ENCODE results near the gene CCDC175. TPM values are rescaled to one million over a fixed set of nuclear protein-coding genes. Genes with fewer than 3 reads are reported as not detected.

The CCDC175 gene
- total and polyA plus RNA-seq, 7 donors: not detected

DNA sequence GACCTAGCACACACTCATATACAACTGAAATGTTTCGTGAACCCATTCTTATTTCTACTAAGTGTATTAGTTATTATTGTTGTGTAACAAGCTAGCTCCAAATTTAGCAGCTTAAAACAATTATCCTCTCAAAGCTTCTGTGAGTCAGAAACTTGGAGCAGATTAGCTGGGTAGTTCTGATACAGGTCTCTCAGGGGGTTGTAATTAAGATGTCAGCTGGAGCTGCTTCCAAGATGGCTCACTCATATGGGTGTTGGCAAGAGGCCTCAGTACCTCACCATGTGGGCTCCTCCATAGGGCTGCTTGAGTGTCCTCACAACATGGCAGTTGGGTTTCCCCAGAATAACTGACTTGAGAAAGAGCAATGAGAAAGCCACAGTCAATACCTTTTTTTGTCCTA is 121.2 kb downstream of the CCDC175 start:
- Histone ChIP-seq H3K4me1 (no peaks in the 10 kb centered on the region), H3K27ac (no peak overlapping the region), H3K9me3 (no peaks in the 10 kb centered on the region), H3K27me3 (no peaks in the 10 kb centered on the region), H3K4me3 (no peak overlapping the region), H3K36me3 (peaks cover 0 to 7% (median 0%) of the 10 kb centered on the region in 4 donors)
- WGBS, 2 donors: 97 to 98% methylated on average over 1 of the region's 1 CpG
- intact Hi-C loops (cut with DNase I): no loop called here
- no peak for DNase-seq
- TF ChIP-seq POLR2AphosphoS5 (IDR thresholded peaks at IDR 0.05): no peak
- no peak for TF ChIP-seq EP300 (IDR thresholded peaks at IDR 0.05)
- no peak for TF ChIP-seq POLR2A (IDR thresholded peaks at IDR 0.05)
- TF ChIP-seq, protein P1, sequence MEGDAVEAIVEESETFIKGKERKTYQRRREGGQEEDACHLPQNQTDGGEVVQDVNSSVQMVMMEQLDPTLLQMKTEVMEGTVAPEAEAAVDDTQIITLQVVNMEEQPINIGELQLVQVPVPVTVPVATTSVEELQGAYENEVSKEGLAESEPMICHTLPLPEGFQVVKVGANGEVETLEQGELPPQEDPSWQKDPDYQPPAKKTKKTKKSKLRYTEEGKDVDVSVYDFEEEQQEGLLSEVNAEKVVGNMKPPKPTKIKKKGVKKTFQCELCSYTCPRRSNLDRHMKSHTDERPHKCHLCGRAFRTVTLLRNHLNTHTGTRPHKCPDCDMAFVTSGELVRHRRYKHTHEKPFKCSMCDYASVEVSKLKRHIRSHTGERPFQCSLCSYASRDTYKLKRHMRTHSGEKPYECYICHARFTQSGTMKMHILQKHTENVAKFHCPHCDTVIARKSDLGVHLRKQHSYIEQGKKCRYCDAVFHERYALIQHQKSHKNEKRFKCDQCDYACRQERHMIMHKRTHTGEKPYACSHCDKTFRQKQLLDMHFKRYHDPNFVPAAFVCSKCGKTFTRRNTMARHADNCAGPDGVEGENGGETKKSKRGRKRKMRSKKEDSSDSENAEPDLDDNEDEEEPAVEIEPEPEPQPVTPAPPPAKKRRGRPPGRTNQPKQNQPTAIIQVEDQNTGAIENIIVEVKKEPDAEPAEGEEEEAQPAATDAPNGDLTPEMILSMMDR (IDR thresholded peaks at IDR 0.05): no peak

Other genes with a start within 250 kb of the CCDC175 start
- gene GPR135, start 111.4 kb downstream of the CCDC175 start, total RNA-seq: 10 to 100 TPM in 1 of 4 donors, 1 to 10 TPM in 3; 5.2 to 12.7 (median 6.1) TPM
- under 1 TPM in 1 of 3 donors, not detected in 2; 0.50 TPM for gene GPR135, start 111.4 kb downstream of the CCDC175 start, polyA plus RNA-seq
- gene L3HYPDH, start 92.4 kb downstream of the CCDC175 start, total RNA-seq: 10 to 100 TPM; 23.9 to 46.0 (median 30.4) TPM
- 10 to 100 TPM in 1 of 3 donors, 1 to 10 TPM in 2; 1.2 to 12.0 (median 3.0) TPM for gene L3HYPDH, start 92.4 kb downstream of the CCDC175 start, polyA plus RNA-seq
- 10 to 100 TPM; 26.6 to 49.0 (median 37.5) TPM for gene JKAMP, start 92.3 kb downstream of the CCDC175 start, total RNA-seq
- 10 to 100 TPM in 1 of 3 donors, 1 to 10 TPM in 2; 9.0 to 27.3 (median 9.0) TPM for gene JKAMP, start 92.3 kb downstream of the CCDC175 start, polyA plus RNA-seq

Data from sigmoid colon (tissue), 7 donors.